ENCODE results near the gene TTC28. TPM values are rescaled to one million over a fixed set of nuclear protein-coding genes. Genes with fewer than 3 reads are reported as not detected.

The TTC28 gene
- total RNA-seq, 1 experiment from 2014 or later: 0.12 TPM

GRCh38 chr22:28478564-28478963 lies 201.1 kb downstream of the TTC28 start:
- ChIA-PET CTCF (no interaction called here), POLR2A (no interaction called here), RAD21 (ENCODE audit: low non-redundant PET in 1 of 2, low total read pairs in 2 of 2, uncharacterized antibody in 2 of 2, unreplicated experiment in 2 of 2) (no interaction called here)
- no peak overlapping the region for H3K4me2 ChIP-seq (ENCODE audit: low read length)
- H3K4me1 ChIP-seq (ENCODE audit: control insufficient read depth in 1 of 2, insufficient read depth in 2 of 2, low read length in 2 of 2): no peaks in the 10 kb centered on the region
- no peaks in the 10 kb centered on the region for H3K79me2 ChIP-seq (ENCODE audit: insufficient read depth, low read length)
- no peaks in the 10 kb centered on the region for H3K9me2 ChIP-seq (ENCODE audit: insufficient read depth)
- H3K27ac ChIP-seq (ENCODE audit: low read depth, low read length): no peak overlapping the region
- no peak for ATAC-seq
- H3K4me3 ChIP-seq (replicated peaks in 1 of 2; ENCODE audit: low read depth in 1 of 2, low read length in 2 of 2): no peak overlapping the region
- no peaks in the 10 kb centered on the region for H3K9me3 ChIP-seq (ENCODE audit: control insufficient read depth in 1 of 2, insufficient read depth in 1 of 2, low read depth in 1 of 2, low read length in 2 of 2)
- no peak overlapping the region for H3K9ac ChIP-seq (ENCODE audit: low read length)
- H4K20me1 ChIP-seq (ENCODE audit: insufficient read depth): no peaks in the 10 kb centered on the region
- peaks cover 57% of the 10 kb centered on the region for H3K27me3 ChIP-seq (ENCODE audit: insufficient read depth, low read length)
- no peaks in the 10 kb centered on the region for H3K36me3 ChIP-seq (ENCODE audit: control insufficient read depth in 1 of 2, insufficient read depth in 2 of 2, low read length in 2 of 2)
- intact Hi-C loops (cut with micrococcal nuclease): no loop called here
- no peak for DNase-seq (ENCODE audit: low read depth, low spot score)
- BruUV-seq (replicated peaks): no TSS peak
- no peak overlapping the region for H2AFZ ChIP-seq (ENCODE audit: low read depth, low read length, poor library complexity, severe bottlenecking)
- TF ChIP-seq RAD21 (IDR thresholded peaks at IDR 0.05; ENCODE audit: low read depth): no peak
- no peak for TF ChIP-seq ZBTB33 (IDR thresholded peaks at IDR 0.05; ENCODE audit: extremely low read depth, insufficient replicate concordance, low read length)
- TF ChIP-seq YY1 (IDR thresholded peaks at IDR 0.05; ENCODE audit: extremely low read depth, insufficient replicate concordance, low read depth, low read length): no peak
- no peak for TF ChIP-seq ZFX (IDR thresholded peaks at IDR 0.05)
- TF ChIP-seq SIN3A (IDR thresholded peaks at IDR 0.05; ENCODE audit: low read depth): no peak

DNA sequence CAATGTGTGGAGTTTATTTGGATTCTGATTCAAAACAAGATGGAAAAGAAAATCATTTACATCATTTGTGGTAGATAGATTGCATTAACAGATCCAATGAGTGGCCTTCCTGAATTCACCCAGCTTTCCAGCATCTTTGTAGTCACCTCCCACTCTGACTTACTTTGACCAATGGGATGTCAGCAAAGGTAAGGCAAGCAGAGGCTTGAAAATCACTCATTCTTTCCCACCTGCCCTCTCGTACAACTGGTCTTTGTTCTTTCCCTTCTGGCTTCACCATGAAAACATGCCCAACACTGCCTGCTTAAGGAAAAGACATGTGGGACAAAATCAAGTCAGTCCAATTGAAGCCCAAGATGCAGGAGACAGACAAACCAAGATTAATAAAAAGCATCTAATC lies 202.1 kb downstream of the TTC28 start:
- Histone ChIP-seq H2AFZ (ENCODE audit: low read depth, low read length, poor library complexity, severe bottlenecking) (no peak overlapping the region), H3K9me3 (ENCODE audit: control insufficient read depth in 1 of 2, insufficient read depth in 1 of 2, low read depth in 1 of 2, low read length in 2 of 2) (no peaks in the 10 kb centered on the region), H3K27me3 (ENCODE audit: insufficient read depth, low read length) (peaks cover 66% of the 10 kb centered on the region), H3K9me2 (ENCODE audit: insufficient read depth) (no peaks in the 10 kb centered on the region), H3K27ac (ENCODE audit: low read depth, low read length) (no peak overlapping the region), H3K79me2 (ENCODE audit: insufficient read depth, low read length) (no peaks in the 10 kb centered on the region), H3K4me2 (ENCODE audit: low read length) (no peak overlapping the region), H3K4me3 (replicated peaks in 1 of 2; ENCODE audit: low read depth in 1 of 2, low read length in 2 of 2) (no peak overlapping the region), H3K36me3 (ENCODE audit: control insufficient read depth in 1 of 2, insufficient read depth in 2 of 2, low read length in 2 of 2) (no peaks in the 10 kb centered on the region), H3K9ac (ENCODE audit: low read length) (no peak overlapping the region), H3K4me1 (ENCODE audit: control insufficient read depth in 1 of 2, insufficient read depth in 2 of 2, low read length in 2 of 2) (no peaks in the 10 kb centered on the region), H4K20me1 (ENCODE audit: insufficient read depth) (no peaks in the 10 kb centered on the region)
- no peak for DNase-seq (ENCODE audit: low read depth, low spot score)
- intact Hi-C loops (cut with micrococcal nuclease): no loop called here
- no peak for TF ChIP-seq JUND (IDR thresholded peaks at IDR 0.05)
- ATAC-seq: no peak
- RAD21 ChIA-PET (ENCODE audit: low non-redundant PET in 1 of 2, low total read pairs in 2 of 2, uncharacterized antibody in 2 of 2, unreplicated experiment in 2 of 2): no interaction called here
- BruUV-seq (replicated peaks): no TSS peak
- POLR2A ChIA-PET: no interaction called here
- CTCF ChIA-PET: no interaction called here
